Activated CD8-positive, alpha-beta memory T cell treated with anti-CD3 and anti-CD28 coated beads, Interleukin-2, amount 50 U/mL, for 1 hour (primary cell): Measurements from ENCODE around the gene OGFOD2.
"Not testable (repeated sequence)": the region's sequence is repeated elsewhere in the genome, so short reads cannot be mapped to it uniquely, and the experiment has no call there.

ENCODE experiments used
- DNase-seq: peaks from one replicate; pipeline ENCODE4 v3.0.0-alpha.2; 2020; ENCODE audit errors: extremely low read depth

Gene OGFOD2

GRCh38 chr12:123005081-123005626 lies 30.1 kb downstream of the OGFOD2 start:
- DNase-seq: no peak

DNA sequence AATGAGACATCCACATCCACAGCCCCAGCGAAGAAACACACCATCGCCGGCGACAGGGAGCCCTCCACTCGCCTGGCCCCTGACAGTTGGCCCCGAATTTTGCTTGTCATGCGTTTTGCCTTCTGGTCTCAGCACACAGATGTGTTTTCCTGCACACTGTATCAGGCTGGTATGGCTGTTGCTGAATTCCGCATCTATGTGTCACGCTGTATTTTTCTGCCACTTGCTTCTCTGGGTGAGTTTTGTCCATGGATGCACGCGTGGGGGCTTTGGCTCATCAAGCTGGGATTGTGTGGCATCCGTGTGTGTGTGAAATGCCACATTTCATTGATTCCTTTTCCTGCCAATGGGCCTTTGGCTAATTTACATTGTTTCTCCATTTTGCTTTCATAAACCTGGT lies 31.9 kb downstream of the OGFOD2 start:
- no peak for DNase-seq

GRCh38 chr12:123010110-123010509 lies 35.1 kb downstream of the OGFOD2 start:
- DNase-seq: no peak

- DNase-seq: no peak
Observed at GRCh38 chr12:123010681-123011080, 35.6 kb downstream of the OGFOD2 start.

GRCh38 chr12:123011701-123012100 lies 36.7 kb downstream of the OGFOD2 start:
- no peak for DNase-seq

DNA sequence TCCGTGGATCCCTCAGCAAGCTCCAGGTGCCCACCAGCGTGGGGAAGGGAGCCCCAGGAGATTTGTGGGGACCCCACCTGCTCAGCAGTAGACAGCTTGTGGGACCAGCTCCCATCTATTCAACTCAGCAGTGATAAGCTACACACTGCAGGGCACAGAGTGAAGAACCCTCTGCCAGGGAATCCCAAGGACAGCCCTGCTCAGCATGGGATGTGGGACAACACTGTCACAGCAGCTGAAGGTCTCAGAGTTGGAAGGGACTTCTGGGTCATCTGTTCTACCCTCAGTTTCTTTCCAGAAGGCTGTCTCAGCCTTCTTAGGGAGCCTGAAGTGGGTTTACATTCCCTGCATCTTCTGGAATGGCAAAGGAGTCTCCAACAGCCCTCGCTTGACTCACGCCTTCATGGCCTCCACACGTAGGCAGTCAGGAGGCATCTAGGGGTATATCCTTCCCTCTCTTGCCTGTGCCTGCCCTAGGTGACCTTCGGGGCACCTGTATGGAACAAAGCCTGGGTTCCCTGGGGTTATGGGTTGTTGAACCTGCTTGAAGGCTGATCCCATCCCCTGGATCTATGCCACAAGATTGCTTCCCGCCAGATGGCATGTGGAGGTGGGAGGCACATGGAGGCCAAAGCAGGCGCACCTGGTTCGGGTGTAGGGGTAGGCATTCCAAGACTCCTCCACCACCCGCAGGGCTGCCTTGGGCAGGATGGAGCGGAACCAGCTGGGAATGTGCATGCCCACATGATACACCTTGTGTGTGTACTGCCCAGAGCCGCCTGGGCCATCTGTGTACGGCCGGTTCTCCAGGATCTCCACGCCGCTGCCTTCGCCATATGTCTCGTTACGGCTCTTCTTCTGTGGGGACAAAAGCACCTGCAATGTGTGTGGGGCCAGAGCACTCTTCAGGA lies 38.4 kb downstream of the OGFOD2 start:
- DNase-seq: no peak

GRCh38 chr12:123014473-123014872 lies 39.4 kb downstream of the OGFOD2 start:
- DNase-seq: not testable (repeated sequence)

- DNase-seq: no peak
Observed at GRCh38 chr12:123017753-123018152, 42.7 kb downstream of the OGFOD2 start.

DNA sequence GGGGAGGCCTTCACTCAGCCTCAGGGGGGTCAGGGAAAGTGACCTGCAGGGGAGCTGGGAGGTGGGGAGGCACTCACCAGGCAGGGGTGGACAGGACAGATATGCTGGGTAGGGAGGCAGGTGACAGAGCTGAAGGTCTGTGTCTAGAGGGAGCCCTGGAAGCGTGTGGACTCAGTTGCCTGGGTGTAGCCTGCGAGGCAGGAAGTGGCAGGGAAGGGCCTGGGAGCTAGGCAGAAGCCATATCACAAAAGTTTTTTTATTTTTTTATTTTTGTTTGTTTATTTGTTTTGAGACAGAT lies 44.7 kb downstream of the OGFOD2 start:
- DNase-seq: no peak

GRCh38 chr12:123021688-123022604 lies 46.9 kb downstream of the OGFOD2 start:
- DNase-seq: no peak

- DNase-seq: no peak
Observed at GRCh38 chr12:123022846-123023245, 47.8 kb downstream of the OGFOD2 start.

- no peak for DNase-seq
Observed at GRCh38 chr12:123024819-123025391, 49.9 kb downstream of the OGFOD2 start.

DNA sequence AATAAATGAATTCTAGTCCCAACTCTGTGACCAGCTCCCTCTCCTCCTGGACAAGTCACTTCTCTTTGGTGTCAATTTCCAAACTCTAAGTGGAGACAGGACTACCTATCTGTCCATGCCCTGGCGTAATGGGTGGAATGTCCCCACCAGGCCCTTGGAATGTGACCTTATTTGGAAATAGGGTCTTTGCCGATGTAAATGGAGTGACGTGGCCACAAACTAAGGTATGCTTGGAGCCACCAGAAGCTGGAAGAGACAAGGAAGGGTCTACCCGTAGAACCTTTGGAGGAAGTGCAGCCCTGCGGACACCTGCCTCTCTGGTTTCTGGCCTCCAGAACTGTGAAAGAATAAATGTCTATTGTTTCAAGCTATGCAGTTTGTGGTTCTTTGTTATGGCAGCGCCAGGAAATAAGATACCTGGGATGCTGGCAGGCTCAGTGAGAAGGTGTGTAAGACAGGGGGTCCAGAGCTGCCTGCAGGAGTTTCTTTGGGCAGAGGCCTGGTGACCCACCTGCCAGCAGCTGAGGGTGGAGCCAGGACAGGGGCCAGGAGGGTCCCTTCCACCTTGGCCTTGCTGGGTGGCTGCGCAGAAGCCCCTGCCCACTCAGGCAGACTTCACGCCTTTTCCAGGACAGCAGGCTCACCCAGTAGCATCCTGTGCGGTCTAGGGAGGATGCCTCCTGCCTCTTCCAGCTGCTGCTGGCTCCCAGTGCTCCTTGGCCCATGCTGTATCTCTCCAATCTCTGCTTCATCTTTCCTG lies 51.2 kb downstream of the OGFOD2 start:
- DNase-seq: no peak

- DNase-seq: no peak
Observed at GRCh38 chr12:123027726-123028445, 52.8 kb downstream of the OGFOD2 start.

GRCh38 chr12:123028475-123028874 lies 53.4 kb downstream of the OGFOD2 start:
- DNase-seq: no peak

GRCh38 chr12:123029550-123029949 lies 54.5 kb downstream of the OGFOD2 start:
- DNase-seq: no peak
